ENCODE data around the gene BNIP2. TPM values are rescaled to one million over a fixed set of nuclear protein-coding genes. Genes with fewer than 3 reads are reported as not detected.

The BNIP2 gene
- total and polyA plus RNA-seq, 2 of the 13 experiments (the other 11 are each of a cell fraction or from before 2014, with no cell fraction given) = 17.4 to 57.6 TPM

DNA sequence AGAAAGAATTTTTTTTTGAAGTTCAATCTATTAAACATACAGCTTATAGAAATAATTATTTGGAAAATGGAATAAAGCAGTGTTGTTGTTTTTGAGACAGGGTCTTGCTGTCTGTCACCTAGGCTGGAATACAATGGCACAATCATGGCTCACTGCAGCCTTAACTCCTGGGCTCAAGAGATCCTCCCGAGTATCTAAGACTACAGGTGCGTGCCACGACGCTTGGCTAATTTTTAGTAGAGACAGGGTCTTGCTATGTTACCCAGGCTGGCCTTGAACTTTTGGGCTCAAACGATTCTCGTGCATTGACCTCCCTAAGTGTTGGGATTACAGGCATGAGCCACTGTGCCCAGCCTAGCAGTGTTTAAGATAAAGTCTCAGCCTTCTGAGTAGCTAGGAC, 8.8 kb downstream of the BNIP2 start:
- ATAC-seq = no peak
- H2AFZ ChIP-seq (ENCODE audit: low read length) = no peak overlapping the region
- H3K4me2 ChIP-seq (ENCODE audit: low read depth, low read length) = no peak overlapping the region
- no peak for FAIRE-seq
- H3K27ac ChIP-seq (ENCODE audit: extremely low read length, insufficient read depth, low read length) = no peak overlapping the region
- H3K9ac ChIP-seq (ENCODE audit: insufficient read depth, low read depth, low read length) = no peak overlapping the region
- 94% methylated on average over 4 of the region's 6 CpGs for WGBS (ENCODE audit: low lambda C conversion rate)
- H3K79me2 ChIP-seq (ENCODE audit: insufficient read depth, low read length) = peaks cover 33% of the 10 kb centered on the region
- H3K4me1 ChIP-seq (ENCODE audit: insufficient read depth, low read length) = peaks cover 11% of the 10 kb centered on the region
- H3K36me3 ChIP-seq (replicated peaks in 1 of 2; ENCODE audit: control insufficient read depth in 1 of 2, insufficient read depth in 2 of 2, low read length in 2 of 2) = peaks cover 12 to 61% of the 10 kb centered on the region in 2 experiments
- intact Hi-C loops (cut with micrococcal nuclease; ENCODE audit: unreplicated experiment) (no loop called here), in situ Hi-C loops (cut with HindIII; ENCODE audit: extremely low pct_ligation_motif_present, low pct_unique_long_range_greater_than_20kb) (loop anchor here (25.0 kb wide), 1 partner anchor 782 kb away; no protein-coding TSS in a partner anchor)
- no peak for DNase-seq (ENCODE audit: low spot score)
- H3K9me3 ChIP-seq (ENCODE audit: low read length) = no peaks in the 10 kb centered on the region
- H3K27me3 ChIP-seq (ENCODE audit: control insufficient read depth in 1 of 2, insufficient read depth in 2 of 2, low read length in 2 of 2) = no peaks in the 10 kb centered on the region
- BruUV-seq (replicated peaks) = no TSS peak
- no peak overlapping the region for H3K4me3 ChIP-seq (replicated peaks in 1 of 3; ENCODE audit: insufficient read depth in 1 of 3, low read depth in 2 of 3, low read length in 3 of 3)
- H4K20me1 ChIP-seq (ENCODE audit: insufficient read depth, low read length) = peaks cover 14% of the 10 kb centered on the region; the same call in 1 of the 2 replicates
- CTCF ChIA-PET (ENCODE audit: low intra/inter-chr PET ratio, low total read pairs) = no interaction called here
- POLR2A ChIA-PET = interaction anchor here (1.3 kb wide), 1 partner anchor 9 kb away, joined by 4 read pairs; the partner anchor contains the start of gene BNIP2
- TF ChIP-seq ZNF451 (CRISPR knock-in tag; IDR thresholded peaks at IDR 0.05) (no peak), PHF20 (CRISPR knock-in tag; IDR thresholded peaks at IDR 0.05) (no peak), ARID2 (CRISPR knock-in tag; IDR thresholded peaks at IDR 0.05; ENCODE audit: borderline replicate concordance) (no peak), ZNF101 (CRISPR knock-in tag; IDR thresholded peaks at IDR 0.05; ENCODE audit: borderline replicate concordance, low read depth) (no peak), ZNF850 (CRISPR knock-in tag; conservative IDR thresholded peaks at IDR 0.05) (no peak), ZFP36 (IDR thresholded peaks at IDR 0.05; ENCODE audit: borderline replicate concordance, low read depth, low read length, partially characterized antibody) (no peak), ZFP36L2 (CRISPR knock-in tag; IDR thresholded peaks at IDR 0.05) (no peak), NR2F2 (IDR thresholded peaks at IDR 0.05; ENCODE audit: borderline replicate concordance, low read depth) (no peak)
- TF ChIP-seq, protein P1, sequence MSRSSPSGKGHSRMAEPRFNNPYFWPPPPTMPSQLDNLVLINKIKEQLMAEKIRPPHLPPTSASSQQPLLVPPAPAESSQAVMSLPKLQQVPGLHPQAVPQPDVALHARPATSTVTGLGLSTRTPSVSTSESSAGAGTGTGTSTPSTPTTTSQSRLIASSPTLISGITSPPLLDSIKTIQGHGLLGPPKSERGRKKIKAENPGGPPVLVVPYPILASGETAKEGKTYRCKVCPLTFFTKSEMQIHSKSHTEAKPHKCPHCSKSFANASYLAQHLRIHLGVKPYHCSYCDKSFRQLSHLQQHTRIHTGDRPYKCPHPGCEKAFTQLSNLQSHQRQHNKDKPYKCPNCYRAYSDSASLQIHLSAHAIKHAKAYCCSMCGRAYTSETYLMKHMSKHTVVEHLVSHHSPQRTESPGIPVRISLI (CRISPR knock-in tag; IDR thresholded peaks at IDR 0.05; ENCODE audit: borderline replicate concordance) = no peak
- TF ChIP-seq, protein P2, sequence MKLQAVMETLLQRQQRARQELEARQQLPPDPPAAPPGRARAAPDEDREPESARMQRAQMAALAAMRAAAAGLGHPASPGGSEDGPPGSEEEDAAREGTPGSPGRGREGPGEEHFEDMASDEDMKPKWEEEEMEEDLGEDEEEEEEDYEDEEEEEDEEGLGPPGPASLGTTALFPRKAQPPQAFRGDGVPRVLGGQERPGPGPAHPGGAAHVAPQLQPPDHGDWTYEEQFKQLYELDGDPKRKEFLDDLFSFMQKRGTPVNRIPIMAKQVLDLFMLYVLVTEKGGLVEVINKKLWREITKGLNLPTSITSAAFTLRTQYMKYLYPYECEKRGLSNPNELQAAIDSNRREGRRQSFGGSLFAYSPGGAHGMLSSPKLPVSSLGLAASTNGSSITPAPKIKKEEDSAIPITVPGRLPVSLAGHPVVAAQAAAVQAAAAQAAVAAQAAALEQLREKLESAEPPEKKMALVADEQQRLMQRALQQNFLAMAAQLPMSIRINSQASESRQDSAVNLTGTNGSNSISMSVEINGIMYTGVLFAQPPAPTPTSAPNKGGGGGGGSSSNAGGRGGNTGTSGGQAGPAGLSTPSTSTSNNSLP (IDR thresholded peaks at IDR 0.05; ENCODE audit: low read depth, low read length) = no peak
- TF ChIP-seq, protein P3, sequence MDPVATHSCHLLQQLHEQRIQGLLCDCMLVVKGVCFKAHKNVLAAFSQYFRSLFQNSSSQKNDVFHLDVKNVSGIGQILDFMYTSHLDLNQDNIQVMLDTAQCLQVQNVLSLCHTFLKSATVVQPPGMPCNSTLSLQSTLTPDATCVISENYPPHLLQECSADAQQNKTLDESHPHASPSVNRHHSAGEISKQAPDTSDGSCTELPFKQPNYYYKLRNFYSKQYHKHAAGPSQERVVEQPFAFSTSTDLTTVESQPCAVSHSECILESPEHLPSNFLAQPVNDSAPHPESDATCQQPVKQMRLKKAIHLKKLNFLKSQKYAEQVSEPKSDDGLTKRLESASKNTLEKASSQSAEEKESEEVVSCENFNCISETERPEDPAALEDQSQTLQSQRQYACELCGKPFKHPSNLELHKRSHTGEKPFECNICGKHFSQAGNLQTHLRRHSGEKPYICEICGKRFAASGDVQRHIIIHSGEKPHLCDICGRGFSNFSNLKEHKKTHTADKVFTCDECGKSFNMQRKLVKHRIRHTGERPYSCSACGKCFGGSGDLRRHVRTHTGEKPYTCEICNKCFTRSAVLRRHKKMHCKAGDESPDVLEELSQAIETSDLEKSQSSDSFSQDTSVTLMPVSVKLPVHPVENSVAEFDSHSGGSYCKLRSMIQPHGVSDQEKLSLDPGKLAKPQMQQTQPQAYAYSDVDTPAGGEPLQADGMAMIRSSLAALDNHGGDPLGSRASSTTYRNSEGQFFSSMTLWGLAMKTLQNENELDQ (CRISPR knock-in tag; IDR thresholded peaks at IDR 0.05; ENCODE audit: borderline replicate concordance) = no peak
